WTC11 (cell line): ENCODE data around the gene TBC1D19. TPM values are rescaled to one million over a fixed set of nuclear protein-coding genes. Genes with fewer than 3 reads are reported as not detected.

Source experiments
- ATAC-seq: fragments of 200-7000 bp; cut with Tn5 transposase; 2 replicates; pipeline ENCODE4 v1.10.0; 2021; ENCODE audit warnings: mild to moderate bottlenecking, moderate library complexity
- Bru-seq: library from RNA; stranded (reverse); fragments of 400-500 nt; gene quantifications from one replicate; lab custom pipeline; 2021; lab: Mats Ljungman, UMichigan
- CTCF ChIA-PET: fragments of 300-600 bp; sonication (Branson Sonifier 250); formaldehyde crosslinking; loops from one replicate; lab custom pipeline; 2021; ENCODE audit warnings: antibody characterized with exemption; lab: Charles Lee
- POLR2A ChIA-PET: fragments of 350-600 bp; sonication (Branson Sonifier 250); formaldehyde crosslinking; loops from one replicate; lab custom pipeline; 2021; ENCODE audit warnings: antibody characterized with exemption; lab: Charles Lee
- DNase-seq: peaks from one replicate; pipeline ENCODE4 v3.0.0; 2021; ENCODE audit warnings: low spot score
- H3K27ac Mint-ChIP-seq: 2 replicates; pipeline ENCODE4 v1.8.0; 2021; ENCODE audit warnings: mixed read lengths
- H3K27me3 Mint-ChIP-seq: 2 replicates; pipeline ENCODE4 v1.8.0; 2021; ENCODE audit warnings: low read depth, mild to moderate bottlenecking, moderate library complexity, mixed read lengths
- H3K36me3 Mint-ChIP-seq: 2 replicates; pipeline ENCODE4 v1.8.0; 2021; ENCODE audit warnings: mixed read lengths
- H3K4me1 Mint-ChIP-seq: 2 replicates; pipeline ENCODE4 v1.8.0; 2022; ENCODE audit warnings: mixed read lengths
- H3K4me3 Mint-ChIP-seq: 2 replicates; pipeline ENCODE4 v1.8.0; 2021; ENCODE audit warnings: mild to moderate bottlenecking, moderate library complexity, mixed read lengths
- H3K9me3 Mint-ChIP-seq: 2 replicates; pipeline ENCODE4 v1.8.0; 2021; ENCODE audit warnings: mixed read lengths
- ATF3 ChIP-seq: sonication (generic); formaldehyde crosslinking; conservative IDR thresholded peaks from 2 replicates; pipeline ENCODE4 v1.8.1; 2022; ENCODE audit warnings: mild to moderate bottlenecking, missing genetic modification reagents
- CREB1 ChIP-seq: sonication (generic); formaldehyde crosslinking; IDR thresholded peaks from 2 replicates; pipeline ENCODE4 v1.8.0; 2023; ENCODE audit warnings: mild to moderate bottlenecking, missing genetic modification reagents
- ERG ChIP-seq: fragments of 250-450 bp; sonication (Bioruptor Pico); IDR thresholded peaks from 2 replicates; pipeline ENCODE4 v1.8.0; 2021; ENCODE audit warnings: mild to moderate bottlenecking
- FOXP1 ChIP-seq: sonication (generic); formaldehyde crosslinking; IDR thresholded peaks from 2 replicates; pipeline ENCODE4 v1.8.0; 2022; ENCODE audit warnings: missing genetic modification reagents, mild to moderate bottlenecking, moderate library complexity, borderline replicate concordance
- GABPB1 ChIP-seq: sonication (generic); formaldehyde crosslinking; IDR thresholded peaks from 2 replicates; pipeline ENCODE4 v1.8.1; 2023; ENCODE audit warnings: mild to moderate bottlenecking, missing genetic modification reagents
- HMGA2 ChIP-seq: fragments of 250-450 bp; sonication (Bioruptor Pico); IDR thresholded peaks from 2 replicates; pipeline ENCODE4 v1.4.0; 2021; ENCODE audit warnings: mild to moderate bottlenecking, moderate library complexity
- JAZF1 ChIP-seq: fragments of 250-450 bp; sonication (Bioruptor Pico); IDR thresholded peaks from 2 replicates; pipeline ENCODE4 v1.9.0; 2021; ENCODE audit warnings: moderate library complexity, mild to moderate bottlenecking, inconsistent platforms
- KAT7 ChIP-seq: sonication (generic); formaldehyde crosslinking; IDR thresholded peaks from 2 replicates; pipeline ENCODE4 v1.8.1; 2023; ENCODE audit warnings: missing genetic modification reagents, mild to moderate bottlenecking, borderline replicate concordance
- MAX ChIP-seq: sonication (generic); formaldehyde crosslinking; IDR thresholded peaks from 2 replicates; pipeline ENCODE4 v1.8.0; 2022; ENCODE audit warnings: mild to moderate bottlenecking, missing genetic modification reagents
- NFE2L1 ChIP-seq: sonication (generic); formaldehyde crosslinking; IDR thresholded peaks from 2 replicates; pipeline ENCODE4 v1.8.1; 2023; ENCODE audit warnings: missing genetic modification reagents
- OVOL2 ChIP-seq: fragments of 250-450 bp; sonication (Bioruptor Pico); IDR thresholded peaks from 2 replicates; pipeline ENCODE4 v1.9.0; 2021; ENCODE audit warnings: mild to moderate bottlenecking, borderline replicate concordance
- PREB ChIP-seq: sonication (generic); formaldehyde crosslinking; IDR thresholded peaks from 2 replicates; pipeline ENCODE4 v1.8.1; 2022; ENCODE audit warnings: mild to moderate bottlenecking, missing genetic modification reagents, moderate library complexity, borderline replicate concordance
- PRRX2 ChIP-seq: fragments of 250-450 bp; sonication (Bioruptor Pico); IDR thresholded peaks from 2 replicates; pipeline ENCODE4 v1.8.0; 2021; ENCODE audit warnings: mild to moderate bottlenecking
- RELA ChIP-seq: sonication (generic); formaldehyde crosslinking; IDR thresholded peaks from 2 replicates; pipeline ENCODE4 v1.8.1; 2022; ENCODE audit warnings: missing genetic modification reagents, mild to moderate bottlenecking, borderline replicate concordance
- RORB ChIP-seq: fragments of 250-450 bp; sonication (Bioruptor Pico); IDR thresholded peaks from 2 replicates; pipeline ENCODE4 v1.9.0; 2021; ENCODE audit warnings: mild to moderate bottlenecking
- SOX15 ChIP-seq: fragments of 250-450 bp; sonication (Bioruptor Pico); IDR thresholded peaks from 2 replicates; pipeline ENCODE4 v1.9.0; 2021; ENCODE audit warnings: mild to moderate bottlenecking
- STAT6 ChIP-seq: sonication (generic); formaldehyde crosslinking; conservative IDR thresholded peaks from 2 replicates; pipeline ENCODE4 v1.8.1; 2023; ENCODE audit warnings: mild to moderate bottlenecking, low read depth, missing genetic modification reagents, moderate library complexity
- TEAD1 ChIP-seq: sonication (generic); formaldehyde crosslinking; IDR thresholded peaks from 2 replicates; pipeline ENCODE4 v1.8.0; 2022; ENCODE audit warnings: mild to moderate bottlenecking, missing genetic modification reagents
- TP53 ChIP-seq: sonication (generic); formaldehyde crosslinking; IDR thresholded peaks from 2 replicates; pipeline ENCODE4 v1.8.1; 2023; ENCODE audit warnings: mild to moderate bottlenecking, missing genetic modification reagents
- ZBTB21 ChIP-seq: sonication (generic); formaldehyde crosslinking; IDR thresholded peaks from 2 replicates; pipeline ENCODE4 v1.8.1; 2023; ENCODE audit warnings: mild to moderate bottlenecking, missing genetic modification reagents, borderline replicate concordance
- ZNF138 ChIP-seq: sonication (generic); formaldehyde crosslinking; conservative IDR thresholded peaks from 2 replicates; pipeline ENCODE4 v1.8.1; 2022; ENCODE audit warnings: mild to moderate bottlenecking, moderate library complexity, missing genetic modification reagents
- ZNF219 ChIP-seq: sonication (generic); formaldehyde crosslinking; IDR thresholded peaks from 2 replicates; pipeline ENCODE4 v1.8.0; 2023; ENCODE audit warnings: missing genetic modification reagents, mild to moderate bottlenecking, borderline replicate concordance
- ZNF232 ChIP-seq: sonication (generic); formaldehyde crosslinking; IDR thresholded peaks from 2 replicates; pipeline ENCODE4 v1.8.0; 2022; ENCODE audit warnings: mild to moderate bottlenecking, missing genetic modification reagents
- ZNF416 ChIP-seq: fragments of 250-450 bp; sonication (Bioruptor Pico); IDR thresholded peaks from 2 replicates; pipeline ENCODE4 v1.9.0; 2021; ENCODE audit warnings: mild to moderate bottlenecking, inconsistent platforms
- ZNF512 ChIP-seq: sonication (generic); formaldehyde crosslinking; IDR thresholded peaks from 2 replicates; pipeline ENCODE4 v1.8.1; 2022; ENCODE audit warnings: missing genetic modification reagents, borderline replicate concordance
- ZNF671 ChIP-seq: fragments of 250-450 bp; sonication (Bioruptor Pico); IDR thresholded peaks from 2 replicates; pipeline ENCODE4 v1.8.0; 2021; ENCODE audit warnings: mild to moderate bottlenecking
- ZSCAN18 ChIP-seq: fragments of 250-450 bp; sonication (Bioruptor Pico); IDR thresholded peaks from 2 replicates; pipeline ENCODE4 v2.1.2; 2022; ENCODE audit warnings: mild to moderate bottlenecking, moderate library complexity
- long read RNA-seq, 3 experiments: library from RNA in 1 of 3; library from capped mRNA in 1 of 3; library from polyadenylated mRNA in 1 of 3; unstranded in 2 of 3; stranded (forward) in 1 of 3; transcript quantifications; one replicate each; pipeline ENCODE4 v2.0.0, GENCODE V29; 2021
- total RNA-seq: library from RNA; stranded (reverse); gene quantifications from 3 replicates; pipeline ENCODE4 v1.2.3, GENCODE V29; 2021

Gene TBC1D19
- 2.1 to 3.1 TPM (median 2.8 TPM) in 3 replicates for total RNA-seq
- percentile 51 among the genes with signal in this experiment for Bru-seq, nascent RNA
- long read RNA-seq, experiment 1, transcript TBC1D19-201 (21 exons, 2,263 nt): major isoform, 8 of 10 reads
- long read RNA-seq, experiment 1, partial matches to known transcripts: 1 of 10 reads
- long read RNA-seq, experiment 1, other reads (novel, unspliced or antisense): 1 of 10 reads
- long read RNA-seq, experiment 2, partial matches to known transcripts: 0 of 3 reads
- long read RNA-seq, experiment 2, other reads (novel, unspliced or antisense): 3 of 3 reads
- long read RNA-seq, experiment 3, partial matches to known transcripts: 0 of 3 reads
- long read RNA-seq, experiment 3, other reads (novel, unspliced or antisense): 0 of 3 reads

- peak; percentile 86 for DNase-seq
- 0 out of 2 replicates have a peak, but pooled peaks cover 4% of the 10 kb centered on the region for H3K9me3 Mint-ChIP-seq
- CTCF ChIA-PET: interaction anchor here (0.9 to 1.0 kb wide), 2 partner anchors 126 to 554 kb away, joined by 3 to 4 read pairs; no protein-coding TSS in a partner anchor
- TF ChIP-seq PRRX2 (CRISPR knock-in tag): no peak
- no peak for TF ChIP-seq SOX15 (CRISPR knock-in tag)
- TF ChIP-seq STAT6 (CRISPR knock-in tag): no peak
- TF ChIP-seq ZNF232 (CRISPR knock-in tag): peak; percentile 83; the same call in 1 of the 2 replicates
- no peak for TF ChIP-seq CREB1
- TF ChIP-seq GABPB1 (CRISPR knock-in tag): peak; percentile 83
- no peak for TF ChIP-seq NFE2L1 (CRISPR knock-in tag)
- 0 out of 2 replicates have a peak, but pooled peaks have one; percentile 74 for TF ChIP-seq KAT7 (CRISPR knock-in tag)
- TF ChIP-seq ZBTB21: peak; percentile 54; the same call in 1 of the 2 replicates
- TF ChIP-seq MAX (CRISPR knock-in tag): peak; percentile 58; the same call in 1 of the 2 replicates
- TF ChIP-seq ZNF138 (CRISPR knock-in tag): no peak
- no peak for TF ChIP-seq OVOL2 (CRISPR knock-in tag)
- TF ChIP-seq RORB (CRISPR knock-in tag): no peak
- peak; percentile 49; the same call in 1 of the 2 replicates for TF ChIP-seq TEAD1 (CRISPR knock-in tag)
- no peak for TF ChIP-seq JAZF1
- no peak for TF ChIP-seq ZNF416 (CRISPR knock-in tag)
- no peak for TF ChIP-seq ZNF219 (CRISPR knock-in tag)
- no peak for TF ChIP-seq ATF3 (CRISPR knock-in tag)
- peak; percentile 21; the same call in 1 of the 2 replicates for TF ChIP-seq HMGA2 (CRISPR knock-in tag)
- TF ChIP-seq ZNF671: no peak
- TF ChIP-seq PREB (CRISPR knock-in tag): no peak
- no peak for TF ChIP-seq ZNF512 (CRISPR knock-in tag)
- TF ChIP-seq RELA (CRISPR knock-in tag): 0 out of 2 replicates have a peak, but pooled peaks have one; percentile 23
- TF ChIP-seq ERG: no peak
- TF ChIP-seq TP53 (CRISPR knock-in tag): no peak
- TF ChIP-seq ZSCAN18: 0 out of 2 replicates have a peak, but pooled peaks have one; percentile 24
- peak; percentile 73; the same call in 1 of the 2 replicates for TF ChIP-seq FOXP1 (CRISPR knock-in tag)
These were observed at the start of gene TBC1D19 for GRCh38 chr4:26583865-26584652. Gene TBC1D19, plus strand, starts transcription at chr4:26584084. Its CDS starts 110 bp downstream, at chr4:26584194.

More at GRCh38 chr4:26583865-26584652, at the start of gene TBC1D19:
- H3K4me3 Mint-ChIP-seq: peak within 1 kb of the TSS; percentile 94
- POLR2A ChIA-PET: no interaction called here
- peak; percentile 100 for ATAC-seq
- H3K4me1 Mint-ChIP-seq: peaks cover 13% of the 10 kb centered on the region
- peak within 1 kb of the TSS; percentile 66 for H3K27ac Mint-ChIP-seq
- no peaks in the 10 kb centered on the region for H3K36me3 Mint-ChIP-seq
- peaks cover 8% of the 10 kb centered on the region for H3K27me3 Mint-ChIP-seq
